Mucosa of stomach (tissue), 1 donor: ENCODE data around the gene AK9.

ENCODE experiments used
- H3K27me3 ChIP-seq: one replicate; pipeline ENCODE4 v1.7.0; 2013; ENCODE audit warnings: mild to moderate bottlenecking, low read length; ENCODE audit not compliant: control insufficient read depth, insufficient read depth
- H3K36me3 ChIP-seq: one replicate; pipeline ENCODE4 v1.7.0; 2013; ENCODE audit warnings: low read length; ENCODE audit not compliant: control insufficient read depth, insufficient read depth
- H3K4me1 ChIP-seq: one replicate; pipeline ENCODE4 v1.7.0; 2013; ENCODE audit warnings: mild to moderate bottlenecking, low read length; ENCODE audit not compliant: control insufficient read depth, insufficient read depth
- H3K4me3 ChIP-seq: one replicate; pipeline ENCODE4 v1.7.0; 2013; ENCODE audit warnings: low read length
- H3K9ac ChIP-seq: one replicate; pipeline ENCODE4 v1.7.0; 2013; ENCODE audit warnings: mild to moderate bottlenecking, low read length, moderate library complexity
- H3K9me3 ChIP-seq: one replicate; pipeline ENCODE4 v1.7.0; 2013; ENCODE audit warnings: mild to moderate bottlenecking, low read length, moderate library complexity; ENCODE audit not compliant: control insufficient read depth
- donor health status: Pancreatic carcinoma.

The AK9 gene

GRCh38 chr6:109482905-109483734, 207.9 kb downstream of the AK9 start, which contains the start of gene ZBTB24:
Gene ZBTB24 (minus strand): TSS chr6:109483219. CDS start chr6:109482026, 1,193 bp downstream.
- H3K27me3 ChIP-seq = no peaks in the 10 kb centered on the region
- peak within 1 kb of the TSS; percentile 54 for H3K9ac ChIP-seq
- H3K4me1 ChIP-seq = peaks cover 32% of the 10 kb centered on the region
- no peaks in the 10 kb centered on the region for H3K9me3 ChIP-seq
- H3K36me3 ChIP-seq = no peaks in the 10 kb centered on the region
- peak within 1 kb of the TSS; percentile 48 for H3K4me3 ChIP-seq

- Histone ChIP-seq H3K27me3 (no peaks in the 10 kb centered on the region), H3K9ac (no peak overlapping the region), H3K4me1 (peaks cover 39% of the 10 kb centered on the region), H3K9me3 (no peaks in the 10 kb centered on the region), H3K36me3 (no peaks in the 10 kb centered on the region), H3K4me3 (no peak overlapping the region)
These were observed 210.0 kb downstream of the AK9 start for GRCh38 chr6:109480993-109481480.

- peaks cover 39% of the 10 kb centered on the region for H3K4me1 ChIP-seq
- no peaks in the 10 kb centered on the region for H3K36me3 ChIP-seq
- no peak overlapping the region for H3K4me3 ChIP-seq
- no peaks in the 10 kb centered on the region for H3K27me3 ChIP-seq
- no peaks in the 10 kb centered on the region for H3K9me3 ChIP-seq
- H3K9ac ChIP-seq = peak overlapping the region; percentile 22
These were observed 212.0 kb downstream of the AK9 start for GRCh38 chr6:109478841-109479624.

- H3K27me3 ChIP-seq = no peaks in the 10 kb centered on the region
- H3K36me3 ChIP-seq = no peaks in the 10 kb centered on the region
- peaks cover 39% of the 10 kb centered on the region for H3K4me1 ChIP-seq
- H3K9me3 ChIP-seq = no peaks in the 10 kb centered on the region
- no peak overlapping the region for H3K4me3 ChIP-seq
- H3K9ac ChIP-seq = no peak overlapping the region
These were observed 212.7 kb downstream of the AK9 start for GRCh38 chr6:109478222-109478805.

- no peaks in the 10 kb centered on the region for H3K9me3 ChIP-seq
- no peak overlapping the region for H3K4me3 ChIP-seq
- H3K4me1 ChIP-seq = peaks cover 39% of the 10 kb centered on the region
- H3K9ac ChIP-seq = no peak overlapping the region
- H3K36me3 ChIP-seq = peaks cover under 1% of the 10 kb centered on the region
- no peaks in the 10 kb centered on the region for H3K27me3 ChIP-seq
These were observed 213.3 kb downstream of the AK9 start for GRCh38 chr6:109477725-109478124.

GRCh38 chr6:109477184-109477583, 213.8 kb downstream of the AK9 start:
- Histone ChIP-seq H3K4me1 (peaks cover 37% of the 10 kb centered on the region), H3K9ac (no peak overlapping the region), H3K4me3 (no peak overlapping the region), H3K36me3 (peaks cover 5% of the 10 kb centered on the region), H3K9me3 (no peaks in the 10 kb centered on the region), H3K27me3 (no peaks in the 10 kb centered on the region)

- no peak overlapping the region for H3K4me3 ChIP-seq
- no peaks in the 10 kb centered on the region for H3K27me3 ChIP-seq
- H3K4me1 ChIP-seq = peaks cover 22% of the 10 kb centered on the region
- H3K36me3 ChIP-seq = peaks cover 5% of the 10 kb centered on the region
- H3K9ac ChIP-seq = no peak overlapping the region
- H3K9me3 ChIP-seq = no peaks in the 10 kb centered on the region
These were observed 215.4 kb downstream of the AK9 start for GRCh38 chr6:109475625-109476024.

- Histone ChIP-seq H3K4me3 (no peak overlapping the region), H3K36me3 (peaks cover 5% of the 10 kb centered on the region), H3K9me3 (no peaks in the 10 kb centered on the region), H3K9ac (no peak overlapping the region), H3K27me3 (no peaks in the 10 kb centered on the region), H3K4me1 (peaks cover 18% of the 10 kb centered on the region)
These were observed 216.0 kb downstream of the AK9 start for GRCh38 chr6:109474995-109475394.

GRCh38 chr6:109473120-109473519, 217.9 kb downstream of the AK9 start:
- H3K4me3 ChIP-seq = no peak overlapping the region
- no peaks in the 10 kb centered on the region for H3K9me3 ChIP-seq
- H3K9ac ChIP-seq = no peak overlapping the region
- peaks cover 7% of the 10 kb centered on the region for H3K4me1 ChIP-seq
- peaks cover 5% of the 10 kb centered on the region for H3K36me3 ChIP-seq
- H3K27me3 ChIP-seq = no peaks in the 10 kb centered on the region

GRCh38 chr6:109472132-109472995, 218.6 kb downstream of the AK9 start:
- Histone ChIP-seq H3K36me3 (peaks cover 5% of the 10 kb centered on the region), H3K4me3 (no peak overlapping the region), H3K9ac (no peak overlapping the region)

GRCh38 chr6:109471105-109471810, 219.7 kb downstream of the AK9 start:
- peaks cover 5% of the 10 kb centered on the region for H3K4me1 ChIP-seq
- peaks cover 5% of the 10 kb centered on the region for H3K36me3 ChIP-seq
- H3K27me3 ChIP-seq = no peaks in the 10 kb centered on the region
- H3K4me3 ChIP-seq = no peak overlapping the region
- H3K9ac ChIP-seq = no peak overlapping the region
- H3K9me3 ChIP-seq = no peaks in the 10 kb centered on the region

More at GRCh38 chr6:109472132-109472995, 218.6 kb downstream of the AK9 start:
- H3K4me1 ChIP-seq = peaks cover 1% of the 10 kb centered on the region
- no peaks in the 10 kb centered on the region for H3K27me3 ChIP-seq
- no peaks in the 10 kb centered on the region for H3K9me3 ChIP-seq
